H1 (cell line): ENCODE results near the gene BRMS1L. TPM values are rescaled to one million over a fixed set of nuclear protein-coding genes. Genes with fewer than 3 reads are reported as not detected.

ENCODE experiments used
- CTCF ChIA-PET: fragments of 300-600 bp; sonication (Branson Sonifier 250); formaldehyde crosslinking; loops from one replicate; lab custom pipeline; 2021; ENCODE audit not compliant: partially characterized antibody; lab: Charles Lee
- POLR2A ChIA-PET: fragments of 300-600 bp; sonication (Branson Sonifier 250); formaldehyde crosslinking; loops from one replicate; lab custom pipeline; 2021; ENCODE audit warnings: inconsistent platforms; ENCODE audit not compliant: partially characterized antibody; lab: Charles Lee
- DNase-seq, 2 experiments: peaks; one replicate each; pipeline versions ENCODE4 v3.0.0 to v3.0.0-alpha.2; 2010 to 2022; ENCODE audit warnings: low spot score in 2 of 2, low read depth in 1 of 2, mixed read lengths in 1 of 2
- FAIRE-seq: peaks from 2 replicates; lab custom pipeline; 2011; peaks lifted over from hg19 to GRCh38; lab: Jason Lieb, UNC
- H2AFZ ChIP-seq: 2 replicates; pipeline ENCODE4 v1.8.1; 2012; ENCODE audit warnings: low read length, inconsistent platforms
- H2AK5ac ChIP-seq: 2 replicates; pipeline ENCODE4 v1.6.1; 2013; ENCODE audit warnings: low read depth, low read length
- H2BK120ac ChIP-seq: replicated peaks from 2 replicates; pipeline ENCODE3; 2013; ENCODE audit warnings: low read depth, low read length, inconsistent platforms
- H2BK12ac ChIP-seq: 2 replicates; pipeline ENCODE4 v1.6.1; 2013; ENCODE audit warnings: low read depth, low read length
- H2BK15ac ChIP-seq: 2 replicates; pipeline ENCODE4 v1.6.1; 2013; ENCODE audit warnings: low read length
- H2BK20ac ChIP-seq: 2 replicates; pipeline ENCODE4 v1.6.1; 2013; ENCODE audit warnings: low read length
- H2BK5ac ChIP-seq: 2 replicates; pipeline ENCODE4 v1.6.1; 2013; ENCODE audit warnings: low read depth, low read length
- H3K14ac ChIP-seq: 2 replicates; pipeline ENCODE4 v1.6.1; 2013; ENCODE audit warnings: inconsistent platforms; ENCODE audit not compliant: insufficient read length
- H3K18ac ChIP-seq: 2 replicates; pipeline ENCODE4 v1.6.1; 2013; ENCODE audit warnings: low read length; ENCODE audit errors: extremely low read depth
- H3K23ac ChIP-seq: 2 replicates; pipeline ENCODE4 v1.6.1; 2013; ENCODE audit warnings: inconsistent platforms; ENCODE audit not compliant: insufficient read length
- H3K23me2 ChIP-seq: 2 replicates; pipeline ENCODE4 v1.6.1; 2013; ENCODE audit warnings: low read depth, low read length
- H3K27ac ChIP-seq: 2 replicates; pipeline ENCODE4 v1.6.1; 2011; ENCODE audit warnings: low read depth, low read length, inconsistent platforms
- H3K27me3 ChIP-seq, 4 experiments: replicated peaks in 1 of 4; 1 replicate in 1 of 4; 2 replicates in 3 of 4; pipeline versions ENCODE4 v1.6.1 to v1.8.1; 2011 to 2013; ENCODE audit warnings: low read length in 3 of 4, mild to moderate bottlenecking in 3 of 4, inconsistent platforms in 2 of 4, mixed read lengths in 2 of 4, moderate library complexity in 1 of 4; ENCODE audit not compliant: control insufficient read depth in 3 of 4, insufficient read depth in 3 of 4; ENCODE audit errors: extremely low read depth in 1 of 4
- H3K36me3 ChIP-seq, 4 experiments: 2 replicates each; pipeline versions ENCODE4 v1.6.1 to v1.8.1; 2011 to 2013; ENCODE audit warnings: mild to moderate bottlenecking in 4 of 4, low read length in 3 of 4, moderate library complexity in 2 of 4, control low read depth in 1 of 4, inconsistent platforms in 1 of 4; ENCODE audit not compliant: insufficient read depth in 4 of 4, control insufficient read depth in 2 of 4
- H3K4ac ChIP-seq: replicated peaks from 2 replicates; pipeline ENCODE3; 2013; ENCODE audit warnings: low read length, low read depth, mixed read lengths, inconsistent platforms; ENCODE audit not compliant: insufficient read length
- H3K4me1 ChIP-seq, 4 experiments: replicated peaks in 1 of 4; 1 replicate in 1 of 4; 2 replicates in 3 of 4; pipeline versions ENCODE4 v1.6.1 to v1.8.1; 2011 to 2013; ENCODE audit warnings: low read length in 3 of 4, inconsistent platforms in 2 of 4, mixed read lengths in 1 of 4; ENCODE audit not compliant: insufficient read depth in 4 of 4, control insufficient read depth in 3 of 4
- H3K4me2 ChIP-seq, 2 experiments: 2 replicates each; pipeline versions ENCODE4 v1.6.1 to v1.8.1; 2011 to 2013; ENCODE audit warnings: low read depth in 2 of 2, low read length in 2 of 2, control low read depth in 1 of 2, inconsistent platforms in 1 of 2, mild to moderate bottlenecking in 1 of 2; ENCODE audit not compliant: insufficient read depth in 1 of 2
- H3K4me3 ChIP-seq, 4 experiments: fragments of 200-600, 300-600 bp in 1 of 4; sonication (generic), shearing (Covaris generic), sonication (Bioruptor Twin) in 1 of 4; 2 replicates each; pipeline versions ENCODE4 v1.5.1 to v1.8.1; 2011 to 2016; ENCODE audit warnings: low read length in 4 of 4, low read depth in 3 of 4, control low read depth in 2 of 4, inconsistent platforms in 2 of 4, mild to moderate bottlenecking in 2 of 4, mixed read lengths in 1 of 4, moderate library complexity in 1 of 4; ENCODE audit not compliant: insufficient read depth in 2 of 4; ENCODE audit errors: extremely low read depth in 1 of 4
- H3K56ac ChIP-seq: replicated peaks from 2 replicates; pipeline ENCODE3; 2013; ENCODE audit warnings: low read depth, mild to moderate bottlenecking, mixed read lengths, low read length, inconsistent platforms; ENCODE audit not compliant: insufficient read length
- H3K79me1 ChIP-seq: 2 replicates; pipeline ENCODE4 v1.6.1; 2013; ENCODE audit warnings: low read depth, low read length, control low read depth
- H3K79me2 ChIP-seq, 2 experiments: 2 replicates each; pipeline versions ENCODE4 v1.6.1 to v1.8.1; 2012 to 2013; ENCODE audit warnings: low read length in 2 of 2, mild to moderate bottlenecking in 2 of 2, inconsistent platforms in 1 of 2; ENCODE audit not compliant: insufficient read depth in 2 of 2, control insufficient read depth in 1 of 2
- H3K9ac ChIP-seq, 4 experiments: replicated peaks in 1 of 4; 1 replicate in 1 of 4; 2 replicates in 3 of 4; pipeline versions ENCODE4 v1.6.1 to v1.8.1; 2011 to 2013; ENCODE audit warnings: low read depth in 3 of 4, low read length in 3 of 4, control low read depth in 2 of 4, mild to moderate bottlenecking in 2 of 4, moderate library complexity in 2 of 4, inconsistent platforms in 1 of 4; ENCODE audit errors: extremely low read depth in 1 of 4
- H3K9me3 ChIP-seq, 2 experiments: 2 replicates each; pipeline versions ENCODE4 v1.6.1 to v1.8.1; 2012 to 2013; ENCODE audit warnings: mild to moderate bottlenecking in 2 of 2, moderate library complexity in 2 of 2, control low read depth in 1 of 2, inconsistent platforms in 1 of 2, low read depth in 1 of 2, low read length in 1 of 2, mixed read lengths in 1 of 2; ENCODE audit not compliant: insufficient read depth in 2 of 2
- H4K20me1 ChIP-seq, 2 experiments: replicated peaks in 1 of 2; 2 replicates each; pipeline versions ENCODE3 to v1.8.1; 2011 to 2013; ENCODE audit warnings: inconsistent platforms in 2 of 2, low read length in 2 of 2, mild to moderate bottlenecking in 1 of 2; ENCODE audit not compliant: insufficient read depth in 2 of 2, control insufficient read depth in 1 of 2
- H4K5ac ChIP-seq: 2 replicates; pipeline ENCODE4 v1.6.1; 2013; ENCODE audit warnings: low read length, low read depth, mixed read lengths, inconsistent platforms; ENCODE audit not compliant: insufficient read length
- H4K8ac ChIP-seq: 2 replicates; pipeline ENCODE4 v1.8.0; 2013; ENCODE audit warnings: mild to moderate bottlenecking, moderate library complexity, low read length, inconsistent platforms; ENCODE audit not compliant: insufficient read depth; ENCODE audit errors: extremely low read depth
- H4K91ac ChIP-seq: replicated peaks from 2 replicates; pipeline ENCODE3; 2013; ENCODE audit warnings: low read length, mixed read lengths, inconsistent platforms; ENCODE audit not compliant: insufficient read length
- BACH1 ChIP-seq: IDR thresholded peaks from 2 replicates; pipeline ENCODE4 v1.6.1; 2012; ENCODE audit warnings: low read length, improper control_type of control experiment
- CHD1 ChIP-seq: IDR thresholded peaks from 2 replicates; pipeline ENCODE4 v1.6.1; 2012; ENCODE audit warnings: low read depth, low read length, improper control_type of control experiment
- CHD2 ChIP-seq: IDR thresholded peaks from 2 replicates; pipeline ENCODE4 v1.6.1; 2012; ENCODE audit warnings: low read length, improper control_type of control experiment
- EGR1 ChIP-seq: IDR thresholded peaks from 2 replicates; pipeline ENCODE4 v1.6.1; 2011; ENCODE audit warnings: low read depth, low read length, borderline replicate concordance
- JUND ChIP-seq: IDR thresholded peaks from 2 replicates; pipeline ENCODE4 v1.6.1; 2011; ENCODE audit warnings: mild to moderate bottlenecking, improper control_type of control experiment, low read length
- MAFK ChIP-seq: IDR thresholded peaks from 2 replicates; pipeline ENCODE4 v1.6.1; 2012; ENCODE audit warnings: low read depth, mild to moderate bottlenecking, improper control_type of control experiment, low read length
- RAD21 ChIP-seq, 2 experiments: IDR thresholded peaks in 1 of 2; conservative IDR thresholded peaks in 1 of 2; 2 replicates each; pipeline ENCODE4 v1.6.1; 2011; ENCODE audit warnings: low read depth in 2 of 2, low read length in 2 of 2, improper control_type of control experiment in 1 of 2, inconsistent platforms in 1 of 2, mild to moderate bottlenecking in 1 of 2, moderate library complexity in 1 of 2
- SAP30 ChIP-seq: fragments of 300-600 bp; sonication (generic); IDR thresholded peaks from 2 replicates; pipeline ENCODE4 v1.7.1; 2012; ENCODE audit warnings: low read length, moderate library complexity, mild to moderate bottlenecking, inconsistent platforms; ENCODE audit not compliant: insufficient read depth, insufficient replicate concordance
- SRF ChIP-seq: IDR thresholded peaks from 2 replicates; pipeline ENCODE4 v1.6.1; 2011; ENCODE audit warnings: mild to moderate bottlenecking, low read depth, low read length, moderate library complexity
- TEAD4 ChIP-seq: IDR thresholded peaks from 2 replicates; pipeline ENCODE4 v1.6.1; 2012; ENCODE audit warnings: low read depth, low read length, inconsistent platforms, mixed read lengths
- WGBS, 2 experiments: shearing (Covaris generic) in 1 of 2; methylation state at CpG; one replicate each; pipeline versions ENCODE4 v1.1.6 to v1.1.7; 2013 to 2015; ENCODE audit warnings: low lambda C conversion rate in 2 of 2, mixed read lengths in 2 of 2, inconsistent platforms in 1 of 2, low coverage in 1 of 2, missing lambda C conversion rate in 1 of 2; ENCODE audit not compliant: insufficient replicate concordance in 2 of 2, insufficient coverage in 1 of 2, insufficient read length in 1 of 2; ENCODE audit errors: extremely low coverage in 1 of 2, missing lambda C conversion rate in 1 of 2; 5-methylcytosine and 5-hydroxymethylcytosine counted together
- polyA plus RNA-seq, 7 experiments: library from polyadenylated mRNA; depleted of rRNA in 3 of 7; stranded (reverse) in 5 of 7; unstranded in 2 of 7; fragments of >200 nt in 5 of 7; fragments of 200-250 nt in 2 of 7; gene quantifications; 1 replicate in 5 of 7; 2 replicates in 1 of 7; 4 replicates in 1 of 7; pipeline versions ENCODE4 v1.2.1 to v1.2.3, GENCODE V29; 2011 to 2013; ENCODE audit warnings: missing spikeins in 2 of 7, mixed read lengths in 2 of 7
- total RNA-seq: library from RNA; stranded (reverse); fragmentation: NEBNext Ultra II Directional; extraction: Animal tissue kit (Norgen Biotek cat#: 25700); gene quantifications from 2 replicates; pipeline ENCODE4 v1.2.1, GENCODE V29; 2021
- TF ChIP-seq, protein P1 (sequence below): IDR thresholded peaks from 2 replicates; pipeline ENCODE4 v1.6.1; 2012; ENCODE audit warnings: inconsistent platforms
- TF ChIP-seq, protein P2 (sequence below): IDR thresholded peaks from 2 replicates; pipeline ENCODE4 v1.6.1; 2012; ENCODE audit warnings: low read length, inconsistent platforms

BRMS1L gene
- total and polyA plus RNA-seq, 2 of the 8 experiments (the other 6 are each of a cell fraction or from before 2014, with no cell fraction given) = 4.4 to 10.9 TPM

DNA sequence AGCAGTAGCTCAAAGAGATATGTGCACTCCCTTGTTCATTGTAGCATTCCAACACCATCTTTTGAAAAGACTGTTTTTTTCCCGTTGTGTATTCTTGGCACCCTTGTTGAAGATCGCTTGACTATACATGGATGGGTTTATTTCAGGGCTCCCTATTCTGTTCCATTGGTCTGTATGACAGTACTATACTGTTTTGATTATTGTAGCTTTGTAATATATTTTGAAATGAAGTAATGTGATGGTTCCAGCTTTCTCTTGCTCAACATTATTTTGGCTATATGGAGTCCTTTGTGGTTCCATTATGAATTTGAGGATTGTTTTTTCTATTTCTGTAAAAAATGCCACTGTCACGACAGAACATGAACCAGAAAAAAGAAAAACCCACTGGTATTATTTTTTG, 25.7 kb downstream of the BRMS1L start:
- no peak overlapping the region for H3K27ac ChIP-seq
- no peak overlapping the region for H3K14ac ChIP-seq
- H3K4me2 ChIP-seq = no peak overlapping the region
- no peak overlapping the region for H2BK120ac ChIP-seq
- no peak overlapping the region for H2BK5ac ChIP-seq
- no peaks in the 10 kb centered on the region for H4K20me1 ChIP-seq
- H3K4me3 ChIP-seq = no peak overlapping the region
- H4K8ac ChIP-seq = no peak overlapping the region
- no peak overlapping the region for H2BK20ac ChIP-seq
- H3K36me3 ChIP-seq = peaks cover 0 to 3% (median 0%) of the 10 kb centered on the region in 4 experiments; a peak in 1 of 8 replicates
- no peaks in the 10 kb centered on the region for H3K9me3 ChIP-seq
- H4K5ac ChIP-seq = no peak overlapping the region
- H2BK12ac ChIP-seq = no peak overlapping the region
- no peaks in the 10 kb centered on the region for H3K79me1 ChIP-seq
- FAIRE-seq = no peak
- ChIA-PET POLR2A (no interaction called here), CTCF (interaction anchor here (1.7 kb wide), 1 partner anchor 28 kb away, joined by 4 read pairs; no protein-coding TSS in a partner anchor)
- no peak overlapping the region for H3K23ac ChIP-seq
- H3K79me2 ChIP-seq = no peaks in the 10 kb centered on the region
- no peak overlapping the region for H2AK5ac ChIP-seq
- WGBS, 2 experiments = 93% methylated on average over 3 of the region's 3 CpGs; no CpG with 5 or more reads in 1 of the 2 experiments
- H3K4ac ChIP-seq = no peak overlapping the region
- no peaks in the 10 kb centered on the region for H3K27me3 ChIP-seq
- no peak overlapping the region for H4K91ac ChIP-seq
- H3K9ac ChIP-seq = no peak overlapping the region
- no peak overlapping the region for H2AFZ ChIP-seq
- H3K23me2 ChIP-seq = no peaks in the 10 kb centered on the region
- no peak overlapping the region for H3K56ac ChIP-seq
- H3K18ac ChIP-seq = no peak overlapping the region
- no peaks in the 10 kb centered on the region for H3K4me1 ChIP-seq
- H2BK15ac ChIP-seq = no peak overlapping the region
- DNase-seq = no peak
- TF ChIP-seq SAP30 = no peak
- TF ChIP-seq JUND = no peak
- no peak for TF ChIP-seq EGR1
- no peak for TF ChIP-seq SRF
- no peak for TF ChIP-seq MAFK
- TF ChIP-seq CHD2 = no peak
- TF ChIP-seq RAD21 (IDR thresholded peaks at IDR 0.05 in 1 of 2, conservative IDR thresholded peaks at IDR 0.05 in 1 of 2; ENCODE audit: low read depth in 2 of 2, low read length in 2 of 2) = no peak
- no peak for TF ChIP-seq CHD1
- TF ChIP-seq TEAD4 = no peak
- TF ChIP-seq, protein P1, sequence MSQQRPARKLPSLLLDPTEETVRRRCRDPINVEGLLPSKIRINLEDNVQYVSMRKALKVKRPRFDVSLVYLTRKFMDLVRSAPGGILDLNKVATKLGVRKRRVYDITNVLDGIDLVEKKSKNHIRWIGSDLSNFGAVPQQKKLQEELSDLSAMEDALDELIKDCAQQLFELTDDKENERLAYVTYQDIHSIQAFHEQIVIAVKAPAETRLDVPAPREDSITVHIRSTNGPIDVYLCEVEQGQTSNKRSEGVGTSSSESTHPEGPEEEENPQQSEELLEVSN = no peak
- TF ChIP-seq, protein P2, sequence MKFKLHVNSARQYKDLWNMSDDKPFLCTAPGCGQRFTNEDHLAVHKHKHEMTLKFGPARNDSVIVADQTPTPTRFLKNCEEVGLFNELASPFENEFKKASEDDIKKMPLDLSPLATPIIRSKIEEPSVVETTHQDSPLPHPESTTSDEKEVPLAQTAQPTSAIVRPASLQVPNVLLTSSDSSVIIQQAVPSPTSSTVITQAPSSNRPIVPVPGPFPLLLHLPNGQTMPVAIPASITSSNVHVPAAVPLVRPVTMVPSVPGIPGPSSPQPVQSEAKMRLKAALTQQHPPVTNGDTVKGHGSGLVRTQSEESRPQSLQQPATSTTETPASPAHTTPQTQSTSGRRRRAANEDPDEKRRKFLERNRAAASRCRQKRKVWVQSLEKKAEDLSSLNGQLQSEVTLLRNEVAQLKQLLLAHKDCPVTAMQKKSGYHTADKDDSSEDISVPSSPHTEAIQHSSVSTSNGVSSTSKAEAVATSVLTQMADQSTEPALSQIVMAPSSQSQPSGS = no peak
- no peak for TF ChIP-seq BACH1
